Fibroblast of skin of abdomen (primary cell): ENCODE results near the gene HELZ. TPM values are rescaled to one million over a fixed set of nuclear protein-coding genes. Genes with fewer than 3 reads are reported as not detected.
A peak's percentile ranks its signal among the peaks of the same experiment; 100 is the strongest.
"Not testable (repeated sequence)": the region's sequence is repeated elsewhere in the genome, so short reads cannot be mapped to it uniquely, and the experiment has no call there.

Experiments
- DNase-seq: peaks from one replicate; pipeline ENCODE4 v3.0.0-alpha.2; 2013
- polyA plus RNA-seq, 2 experiments: library from polyadenylated mRNA; unstranded; fragments of 120-200 nt; gene quantifications; one replicate each; pipeline ENCODE4 v1.2.1, GENCODE V29; 2013; ENCODE audit not compliant: insufficient read length in 2 of 2

Gene HELZ
- 16.0 TPM for polyA plus RNA-seq (2013, experiment 1 of 2; ENCODE audit: insufficient read length)
- polyA plus RNA-seq (2013, experiment 2 of 2; ENCODE audit: insufficient read length), result 14.4 TPM

- DNase-seq, result peak; percentile 84
Measured at GRCh38 chr17:67245073-67245693, at the start of gene HELZ. HELZ (minus strand) TSS chr17:67245196; CDS start chr17:67218804, 26,392 bp downstream.

DNA sequence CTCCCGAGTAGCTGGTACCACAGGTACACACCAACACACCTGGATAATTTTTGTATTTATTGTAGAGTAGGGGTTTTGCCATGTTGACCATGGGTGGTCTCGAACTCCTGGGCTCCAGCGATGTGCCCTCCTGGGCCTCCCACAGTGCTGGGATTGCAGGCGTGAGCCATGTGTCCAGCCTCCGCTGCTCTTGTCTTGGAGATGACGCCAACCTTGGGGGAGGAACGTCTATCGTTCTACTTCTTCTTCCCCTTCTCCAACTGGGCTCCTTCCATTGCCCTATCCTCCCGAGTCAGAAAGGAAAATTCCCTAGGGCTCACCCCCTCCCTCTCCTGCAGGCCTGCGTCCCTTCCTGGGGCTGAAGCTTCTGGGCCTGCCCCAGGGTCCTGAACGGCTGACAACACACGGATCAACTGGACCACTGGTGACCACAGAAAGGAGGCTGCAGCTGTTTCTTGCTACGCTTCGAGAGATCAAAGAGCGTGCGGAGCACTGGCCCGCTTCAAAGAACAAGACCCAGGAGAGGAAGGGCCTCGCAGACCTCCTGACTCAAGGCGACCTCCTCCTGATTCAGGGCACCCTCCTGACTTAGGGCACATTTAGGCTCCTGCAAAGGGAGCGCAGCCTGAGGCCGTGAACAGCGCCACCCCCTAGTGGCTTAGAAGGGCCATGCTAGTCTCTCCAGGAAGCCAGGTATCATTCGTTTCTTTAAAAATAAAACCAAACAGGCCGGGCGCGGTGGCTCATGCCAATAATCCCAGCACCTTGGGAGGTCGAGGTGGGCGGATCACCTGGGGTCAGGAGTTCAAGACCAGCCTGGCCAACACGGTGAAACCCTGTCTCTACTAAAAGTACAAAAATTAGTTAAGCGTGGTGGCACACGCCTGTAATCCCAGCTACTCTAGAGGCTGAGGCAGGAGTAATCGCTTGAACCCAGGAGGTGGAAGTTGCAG, 48.5 kb upstream of the HELZ start:
- DNase-seq, result peak; percentile 48

GRCh38 chr17:67290711-67291291, 45.8 kb upstream of the HELZ start:
- no peak for DNase-seq

DNA sequence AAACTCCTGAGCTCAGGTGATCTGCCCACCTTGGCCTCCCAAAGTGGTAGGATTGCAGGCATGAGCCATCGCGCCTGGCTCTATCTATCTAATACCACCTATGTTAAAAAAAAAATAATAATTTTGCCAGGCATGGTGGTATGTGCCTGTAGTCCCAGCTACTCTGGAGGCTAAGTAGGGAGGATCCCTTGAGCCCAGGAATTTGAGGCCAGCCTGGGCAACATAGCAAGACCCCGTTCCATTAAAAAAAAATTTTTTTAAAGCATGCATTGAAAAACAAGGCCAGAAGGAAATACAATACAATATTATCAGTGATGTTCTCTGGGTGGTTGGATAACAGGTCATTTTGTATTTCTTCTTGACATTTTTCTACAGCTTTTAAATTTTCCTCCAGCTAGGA, 45.2 kb upstream of the HELZ start:
- DNase-seq, result no peak

DNA sequence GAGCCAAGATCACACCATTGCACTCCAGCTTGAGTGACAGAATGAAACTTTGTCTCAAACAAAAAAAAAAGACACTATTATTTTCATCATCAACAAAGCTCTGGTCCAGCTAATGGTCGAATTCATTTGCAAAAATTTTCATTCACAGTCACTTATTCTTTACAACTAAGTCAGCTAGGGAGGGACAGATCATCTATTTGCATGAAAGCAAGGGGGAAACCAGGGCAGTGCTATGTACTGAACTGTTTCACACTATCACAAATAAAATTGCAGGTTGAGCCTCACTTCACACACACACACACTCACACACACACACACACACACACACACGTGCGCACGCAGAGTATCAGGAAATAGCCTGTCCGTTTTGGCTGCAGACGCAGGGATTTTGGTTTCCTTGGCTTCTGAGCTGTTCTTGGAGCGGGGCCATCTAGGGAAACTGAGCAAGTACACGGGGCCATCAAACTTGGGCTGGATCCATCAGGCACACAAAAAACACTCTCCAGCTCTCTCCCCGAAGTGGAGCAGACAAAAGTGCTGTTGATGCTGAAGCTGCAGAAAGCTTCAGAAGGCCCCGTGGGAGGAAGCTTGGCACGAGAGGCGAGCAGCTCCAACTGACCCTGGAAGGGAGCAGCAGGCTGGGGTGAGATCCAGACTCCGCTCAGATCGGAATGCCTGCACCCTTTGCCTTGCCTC, 44.3 kb upstream of the HELZ start:
- DNase-seq, result peak; percentile 42

- not testable (repeated sequence) for DNase-seq
Measured at GRCh38 chr17:67286826-67287225, 41.8 kb upstream of the HELZ start.

- DNase-seq, result no peak
Measured at GRCh38 chr17:67285360-67285759, 40.4 kb upstream of the HELZ start.

- DNase-seq, result no peak
Measured at GRCh38 chr17:67283731-67284516, 38.9 kb upstream of the HELZ start.

DNA sequence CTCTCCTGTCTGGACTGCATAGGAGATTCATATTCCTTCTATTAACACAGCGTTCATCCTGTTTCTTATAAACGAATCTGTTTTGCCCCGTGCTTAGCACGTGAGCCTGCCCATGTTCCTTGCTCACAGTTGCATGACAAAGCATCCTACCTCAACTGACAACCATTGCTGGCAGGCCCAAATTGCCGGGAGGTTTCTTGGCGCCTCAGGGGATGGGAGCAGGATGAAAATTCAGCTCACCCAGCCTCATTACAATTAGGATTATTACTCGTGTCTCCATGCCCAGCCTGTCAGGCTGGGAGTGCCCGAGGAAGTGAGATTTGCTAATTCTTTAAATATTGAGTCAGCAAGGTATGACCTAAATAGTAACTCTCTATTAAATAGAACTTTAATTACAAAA, 36.7 kb upstream of the HELZ start:
- no peak for DNase-seq

DNA sequence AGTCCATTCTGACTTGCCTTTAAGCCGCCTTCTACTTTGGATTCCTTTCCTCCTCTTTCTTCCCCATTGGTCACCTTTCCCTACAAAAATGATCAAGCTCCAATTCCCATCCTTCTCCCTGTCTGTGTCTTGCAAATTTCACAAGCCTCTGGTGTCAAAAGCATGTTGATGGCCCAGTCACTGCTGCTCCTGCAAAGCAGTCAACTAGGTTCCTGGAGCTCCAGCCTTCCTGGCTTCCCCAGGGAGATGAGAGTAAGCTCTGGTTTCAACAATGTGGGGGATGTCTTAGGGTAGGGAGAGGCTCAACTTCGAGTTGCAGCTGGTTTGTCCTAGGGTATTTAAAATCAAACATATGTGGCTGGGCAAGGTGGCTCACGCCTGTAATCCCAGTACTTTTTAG, 36.1 kb upstream of the HELZ start:
- no peak for DNase-seq

DNA sequence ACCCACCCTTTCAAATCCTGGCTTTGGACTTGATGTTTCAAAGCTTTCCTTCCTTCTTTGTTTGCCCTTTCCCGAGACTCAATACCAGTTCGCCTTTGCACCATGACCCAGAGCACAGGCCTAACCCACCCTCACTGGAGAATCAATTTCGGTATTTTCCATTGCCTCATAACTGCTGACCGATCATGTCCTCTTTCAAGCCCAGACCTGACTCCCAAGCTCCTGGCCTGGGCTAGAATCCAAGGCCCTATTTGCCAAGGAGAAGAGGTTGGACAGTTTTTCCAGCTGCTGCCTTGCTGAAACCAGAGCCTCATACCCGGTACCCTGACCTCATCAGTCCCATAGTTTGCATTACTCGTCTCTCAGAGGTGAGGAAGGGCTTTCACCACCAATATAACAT, 35.3 kb upstream of the HELZ start:
- DNase-seq, result no peak

GRCh38 chr17:67279115-67279514, 34.1 kb upstream of the HELZ start:
- no peak for DNase-seq

DNA sequence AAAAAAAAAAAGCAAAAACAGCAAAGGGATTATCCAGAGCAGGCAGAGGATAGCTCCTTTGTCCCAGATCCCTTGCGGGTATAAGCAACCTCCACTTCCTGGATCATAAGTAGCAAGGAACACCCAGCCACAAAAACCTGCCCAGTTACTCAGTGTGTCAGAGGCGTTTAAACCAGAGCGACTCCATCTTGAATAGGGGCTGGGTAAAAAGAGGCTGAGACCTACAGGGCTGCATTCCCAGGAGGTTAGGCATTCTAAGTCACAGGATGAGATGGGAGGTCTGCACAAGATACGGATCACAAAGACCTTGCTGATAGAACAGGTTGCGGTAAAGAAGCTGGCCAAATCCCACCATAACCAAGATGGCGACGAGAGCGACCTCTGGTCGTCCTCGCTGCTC, 33.4 kb upstream of the HELZ start:
- DNase-seq, result no peak

DNA sequence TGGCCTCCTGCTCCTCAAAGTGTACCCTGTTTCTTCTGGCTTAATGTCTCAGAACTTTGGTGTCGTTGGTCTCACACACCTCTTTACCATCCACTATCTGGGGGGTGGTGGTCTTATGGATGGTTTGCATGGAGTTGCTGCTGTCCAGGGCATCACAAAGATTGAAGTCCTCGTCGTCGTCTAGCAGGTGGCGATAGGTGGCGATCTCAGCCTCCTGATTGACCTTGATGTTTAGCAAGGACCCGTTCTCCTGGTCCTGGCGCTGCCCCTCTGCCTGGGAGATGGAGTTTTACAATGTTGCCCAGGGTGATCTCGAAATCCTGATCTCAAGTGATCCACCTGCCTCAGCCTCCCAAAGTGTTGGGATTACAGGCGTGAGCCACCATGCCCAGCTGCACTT, 31.1 kb upstream of the HELZ start:
- DNase-seq, result no peak

- DNase-seq, result no peak
Measured at GRCh38 chr17:67274466-67274865, 29.5 kb upstream of the HELZ start.

- DNase-seq, result no peak
Measured at GRCh38 chr17:67273900-67274299, 28.9 kb upstream of the HELZ start.

DNA sequence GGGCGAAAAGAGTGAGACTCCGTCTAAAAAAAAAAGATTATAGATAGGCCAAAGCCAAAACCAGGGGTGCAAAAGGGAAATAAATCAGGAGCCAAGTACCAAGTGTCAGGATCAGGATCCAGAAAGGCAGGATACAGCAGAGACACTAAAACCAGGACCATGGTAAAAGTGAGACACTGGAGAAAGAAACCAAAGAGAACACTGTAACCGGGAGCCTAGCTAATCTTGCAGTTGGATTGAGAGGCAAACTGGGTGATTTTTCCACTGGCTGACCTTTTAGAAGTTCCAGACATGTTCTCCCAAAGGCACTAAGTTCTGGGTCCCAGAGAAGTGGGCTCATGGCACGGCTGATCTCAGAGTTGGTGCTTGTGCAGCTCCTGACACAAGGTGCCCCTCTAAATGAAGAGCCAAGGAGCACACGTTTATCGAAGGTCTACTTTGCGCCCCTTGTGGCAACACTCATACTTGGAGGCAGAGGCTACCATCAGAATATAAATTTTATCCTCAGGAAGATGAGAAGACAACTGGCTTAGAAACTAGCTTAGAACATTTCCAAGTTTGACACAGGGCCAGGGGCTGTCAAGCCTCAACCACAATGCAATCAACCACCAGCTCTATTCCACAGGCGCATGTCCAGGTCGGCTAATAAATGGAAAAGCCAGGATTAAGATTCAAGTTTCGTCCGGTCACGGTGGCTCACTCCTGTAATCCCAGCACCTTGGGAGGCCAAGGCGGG, 27.5 kb upstream of the HELZ start:
- DNase-seq, result no peak

- DNase-seq, result not testable (repeated sequence)
Measured at GRCh38 chr17:67271187-67271586, 26.2 kb upstream of the HELZ start.

DNA sequence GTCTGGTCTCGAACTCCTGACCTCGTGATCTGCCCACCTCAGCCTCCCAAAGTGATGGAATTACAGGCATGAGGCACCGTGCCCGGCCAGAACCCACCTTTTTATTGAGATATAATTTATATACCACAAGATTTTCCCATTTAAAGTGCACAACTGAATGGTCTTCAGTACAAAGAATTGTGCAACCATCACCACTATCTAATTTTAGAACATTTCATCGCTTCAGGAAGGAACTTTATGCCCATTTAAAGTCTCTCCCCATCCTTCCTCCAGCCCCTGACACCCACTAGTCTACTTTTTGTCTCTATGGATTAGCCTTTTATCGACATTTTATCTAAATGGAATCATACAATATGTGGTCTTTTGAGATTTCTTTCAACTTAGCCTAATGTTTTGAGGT, 25.4 kb upstream of the HELZ start:
- DNase-seq, result no peak

DNA sequence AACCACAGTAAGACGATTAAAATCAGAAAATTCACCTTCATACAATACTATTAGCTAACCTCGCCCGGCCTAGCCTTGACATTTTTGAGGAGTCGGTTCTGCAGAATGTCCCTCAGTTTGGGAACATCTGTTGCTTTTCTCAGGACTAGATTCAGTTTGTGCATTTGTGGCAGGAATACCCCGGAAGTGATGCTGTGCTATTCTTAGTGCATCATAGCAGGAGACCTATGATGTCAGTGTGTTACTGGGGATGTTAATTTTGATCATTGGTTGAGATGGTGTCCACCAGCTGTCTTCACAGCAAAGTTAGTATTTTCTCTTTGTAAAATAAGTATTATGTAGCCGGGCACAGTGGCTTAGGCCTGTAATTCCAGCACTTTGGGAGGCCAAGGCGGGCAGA, 21.5 kb upstream of the HELZ start:
- DNase-seq, result no peak

DNA sequence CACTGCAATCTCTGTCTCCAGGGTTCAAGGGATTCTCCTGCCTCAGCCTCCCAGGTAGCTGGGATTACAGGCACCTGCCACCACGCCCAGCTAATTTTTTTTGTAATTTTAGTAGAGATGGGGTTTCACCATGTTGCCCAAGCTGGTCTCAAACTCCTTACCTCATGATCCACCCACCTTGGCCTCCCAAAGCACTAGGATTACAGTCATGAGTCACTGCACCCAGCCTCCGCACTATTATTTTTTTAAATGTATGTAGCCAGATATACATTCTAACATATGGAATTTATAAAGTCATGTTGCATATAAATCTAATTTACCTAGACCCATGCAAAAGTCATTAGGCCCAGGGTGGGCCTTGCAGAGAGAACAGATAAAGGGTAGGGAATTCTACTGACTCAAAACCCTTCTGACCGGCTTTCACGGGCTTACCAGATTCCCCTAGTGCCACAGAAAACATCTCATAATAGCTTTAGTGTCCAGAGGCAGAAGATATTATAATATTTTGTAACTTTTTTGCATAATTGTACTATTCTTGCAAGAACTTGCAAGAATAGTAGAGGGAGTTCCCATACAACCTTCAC, 20.5 kb upstream of the HELZ start:
- peak; percentile 32 for DNase-seq
